Measurements from ENCODE around the gene CSF2.
"Not testable (repeated sequence)": the region's sequence is repeated elsewhere in the genome, so short reads cannot be mapped to it uniquely, and the experiment has no call there.

Gene CSF2

DNA sequence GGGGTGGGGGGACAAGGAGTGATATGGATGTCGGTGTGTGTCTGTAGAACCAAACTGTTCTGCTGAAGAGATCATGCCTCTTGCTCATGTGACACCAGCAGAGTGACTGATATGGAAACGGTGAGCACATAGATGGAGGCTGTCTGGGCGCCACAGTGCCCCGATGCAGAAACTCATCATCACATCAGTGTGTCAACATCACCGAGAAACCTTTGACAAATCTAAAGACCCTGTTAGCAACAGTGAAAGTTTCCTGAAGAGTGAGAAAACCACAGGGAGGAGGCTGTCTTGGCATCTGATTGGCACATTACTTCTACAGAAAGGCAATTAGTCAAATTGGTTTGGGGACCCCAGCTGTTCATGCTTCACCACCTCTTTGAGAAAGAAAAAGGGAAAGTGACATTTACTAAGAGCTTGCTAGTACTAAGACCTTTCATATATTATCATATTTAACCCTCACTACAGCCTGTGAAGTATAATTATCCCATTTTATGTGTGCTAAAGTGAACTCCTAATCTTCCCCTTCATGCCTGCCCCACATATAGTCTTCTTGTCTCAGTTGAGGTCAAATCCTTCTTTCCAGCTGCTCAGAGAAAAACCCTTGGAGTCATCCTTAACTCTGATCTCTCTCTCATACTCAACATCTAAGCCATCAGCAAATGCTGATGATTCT is 25.6 kb downstream of the CSF2 start:
- H3K4me1 ChIP-seq (ENCODE audit: insufficient read depth, low read length): no peaks in the 10 kb centered on the region
- H3K36me3 ChIP-seq (ENCODE audit: insufficient read depth, low read length): no peaks in the 10 kb centered on the region
- no peak overlapping the region for H3K9ac ChIP-seq (ENCODE audit: low read depth, low read length)
- no peaks in the 10 kb centered on the region for H3K9me3 ChIP-seq (ENCODE audit: control insufficient read depth, insufficient read depth, low read length)

DNA sequence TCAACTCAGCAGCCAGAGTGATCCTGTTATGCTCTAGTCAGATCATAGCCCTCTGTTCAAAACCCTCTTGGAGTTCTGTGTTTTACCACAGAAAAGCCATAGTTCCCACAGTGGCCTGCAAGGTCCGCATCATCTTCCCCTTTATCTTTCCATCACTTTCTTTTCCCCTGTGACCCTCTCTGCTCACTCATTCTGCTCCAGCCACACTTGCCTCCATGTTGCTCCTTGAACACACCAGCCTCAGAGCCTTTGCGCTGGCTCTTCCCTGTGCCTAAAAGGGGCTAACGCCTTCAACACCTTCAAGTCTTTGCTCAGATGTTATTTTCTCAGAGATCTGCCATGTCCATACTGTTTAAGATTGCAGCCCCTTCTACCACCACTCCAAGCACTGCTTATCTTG is 26.3 kb downstream of the CSF2 start:
- H3K36me3 ChIP-seq (ENCODE audit: insufficient read depth, low read length): no peaks in the 10 kb centered on the region
- H3K9me3 ChIP-seq (ENCODE audit: control insufficient read depth, insufficient read depth, low read length): no peaks in the 10 kb centered on the region
- H3K9ac ChIP-seq (ENCODE audit: low read depth, low read length): no peak overlapping the region
- no peaks in the 10 kb centered on the region for H3K4me1 ChIP-seq (ENCODE audit: insufficient read depth, low read length)

DNA sequence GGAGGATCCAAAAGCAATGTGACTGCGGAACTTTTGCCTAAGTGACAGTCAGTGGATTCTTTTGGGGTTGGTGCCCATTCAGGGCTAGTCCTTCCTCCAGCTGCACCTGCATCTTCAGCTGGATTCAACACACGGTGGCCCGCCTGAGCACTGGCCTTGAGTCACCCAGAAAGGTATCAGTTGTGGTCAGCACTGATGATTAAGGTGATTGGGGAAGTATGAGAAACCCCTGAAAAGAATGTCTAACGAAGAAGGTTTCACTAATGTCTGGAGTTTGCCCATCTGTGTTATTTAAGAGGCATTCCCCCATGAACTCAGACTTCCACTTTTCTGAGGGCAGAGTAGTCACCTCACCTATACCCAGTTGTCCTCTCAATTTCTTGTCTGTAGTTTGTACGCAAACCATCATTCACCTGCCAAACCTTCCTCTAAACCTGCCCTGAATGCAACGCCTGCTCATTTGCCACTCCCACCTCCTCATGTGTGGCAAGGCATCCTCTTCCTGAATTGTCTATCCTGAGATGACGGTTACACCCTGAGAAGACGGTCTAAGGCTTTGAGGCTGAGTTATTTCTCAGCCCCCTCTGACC is 27.2 kb downstream of the CSF2 start:
- no peak overlapping the region for H3K9ac ChIP-seq (ENCODE audit: low read depth, low read length)
- no peaks in the 10 kb centered on the region for H3K36me3 ChIP-seq (ENCODE audit: insufficient read depth, low read length)
- H3K4me1 ChIP-seq (ENCODE audit: insufficient read depth, low read length): no peaks in the 10 kb centered on the region
- H3K9me3 ChIP-seq (ENCODE audit: control insufficient read depth, insufficient read depth, low read length): no peaks in the 10 kb centered on the region

DNA sequence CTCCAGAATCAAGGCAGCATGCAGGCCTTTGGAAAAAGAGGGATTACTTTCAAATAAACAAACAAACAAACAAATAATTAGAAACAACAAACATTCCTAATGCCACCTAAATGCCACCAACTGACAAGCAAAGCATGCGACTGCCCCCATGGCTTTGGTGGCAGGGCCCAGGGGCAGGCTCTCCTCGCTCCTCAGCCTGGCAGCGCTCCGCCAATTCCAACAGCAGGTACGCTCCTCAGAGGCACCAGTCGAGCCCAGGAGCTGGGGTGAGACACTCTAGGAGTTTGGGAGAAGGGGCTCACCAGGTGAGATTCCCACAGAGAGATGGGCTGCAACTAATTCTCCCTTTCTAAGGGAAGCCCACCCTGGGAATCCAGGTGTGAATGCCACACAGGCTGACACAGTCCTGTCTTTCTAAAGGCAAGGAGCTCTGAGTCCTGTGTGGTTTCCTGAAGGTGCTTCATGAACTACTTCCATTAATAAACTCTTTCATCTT is 27.8 kb downstream of the CSF2 start:
- no peak overlapping the region for H3K9ac ChIP-seq (ENCODE audit: low read depth, low read length)
- no peaks in the 10 kb centered on the region for H3K36me3 ChIP-seq (ENCODE audit: insufficient read depth, low read length)
- no peaks in the 10 kb centered on the region for H3K9me3 ChIP-seq (ENCODE audit: control insufficient read depth, insufficient read depth, low read length)
- H3K4me1 ChIP-seq (ENCODE audit: insufficient read depth, low read length): no peaks in the 10 kb centered on the region

DNA sequence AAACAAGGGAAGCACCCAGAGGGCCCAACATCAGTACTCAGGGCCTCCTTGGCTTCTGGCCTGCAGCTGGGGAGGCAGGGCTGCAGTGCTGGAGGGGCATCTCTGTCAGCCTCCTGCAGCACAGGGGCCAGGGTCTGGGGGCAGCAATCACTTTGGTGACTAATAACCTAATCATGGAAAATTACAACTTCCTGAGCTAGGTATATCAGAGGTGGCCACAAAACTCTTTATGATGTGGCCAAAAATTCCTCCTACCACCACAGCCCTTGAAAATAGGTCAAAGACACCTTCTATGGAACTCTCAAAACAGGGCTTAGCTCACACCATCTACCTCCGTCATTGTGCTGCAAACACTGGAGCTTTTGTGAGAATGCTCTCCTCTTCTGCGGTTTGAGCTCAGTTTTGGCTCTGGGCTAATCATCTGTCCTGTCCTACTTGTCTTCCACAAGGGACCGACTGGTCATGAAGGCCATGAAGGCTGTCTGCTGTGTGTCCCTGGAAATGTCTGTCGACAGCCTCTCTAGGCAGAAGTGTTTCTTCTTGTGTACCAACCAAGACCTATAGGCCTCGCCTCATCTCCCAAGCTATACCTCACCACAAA is 28.6 kb downstream of the CSF2 start:
- Histone ChIP-seq H3K9ac (ENCODE audit: low read depth, low read length) (no peak overlapping the region), H3K36me3 (ENCODE audit: insufficient read depth, low read length) (no peaks in the 10 kb centered on the region), H3K4me1 (ENCODE audit: insufficient read depth, low read length) (no peaks in the 10 kb centered on the region), H3K9me3 (ENCODE audit: control insufficient read depth, insufficient read depth, low read length) (no peaks in the 10 kb centered on the region)

DNA sequence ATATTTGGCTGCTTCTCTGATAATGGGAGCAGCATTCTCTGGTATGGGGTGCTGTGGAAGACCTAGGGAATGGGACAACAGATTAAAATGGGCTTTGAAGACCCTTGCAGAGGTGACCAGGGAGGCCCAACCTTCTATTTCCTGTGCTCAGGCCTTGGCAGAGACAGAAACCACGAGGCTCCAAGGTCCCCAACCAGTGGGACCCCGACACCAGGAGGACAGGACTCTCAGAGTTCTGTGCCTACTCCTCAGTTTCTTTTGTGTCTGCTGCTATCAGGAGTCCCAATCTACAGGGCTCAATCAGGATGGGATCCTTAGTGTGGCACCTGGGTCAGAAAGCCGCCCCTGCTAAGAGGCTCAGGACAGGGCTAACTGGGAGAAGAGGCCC is 29.3 kb downstream of the CSF2 start:
- Histone ChIP-seq H3K9me3 (ENCODE audit: control insufficient read depth, insufficient read depth, low read length) (no peaks in the 10 kb centered on the region), H3K4me1 (ENCODE audit: insufficient read depth, low read length) (no peaks in the 10 kb centered on the region), H3K9ac (ENCODE audit: low read depth, low read length) (no peak overlapping the region), H3K36me3 (ENCODE audit: insufficient read depth, low read length) (no peaks in the 10 kb centered on the region)

DNA sequence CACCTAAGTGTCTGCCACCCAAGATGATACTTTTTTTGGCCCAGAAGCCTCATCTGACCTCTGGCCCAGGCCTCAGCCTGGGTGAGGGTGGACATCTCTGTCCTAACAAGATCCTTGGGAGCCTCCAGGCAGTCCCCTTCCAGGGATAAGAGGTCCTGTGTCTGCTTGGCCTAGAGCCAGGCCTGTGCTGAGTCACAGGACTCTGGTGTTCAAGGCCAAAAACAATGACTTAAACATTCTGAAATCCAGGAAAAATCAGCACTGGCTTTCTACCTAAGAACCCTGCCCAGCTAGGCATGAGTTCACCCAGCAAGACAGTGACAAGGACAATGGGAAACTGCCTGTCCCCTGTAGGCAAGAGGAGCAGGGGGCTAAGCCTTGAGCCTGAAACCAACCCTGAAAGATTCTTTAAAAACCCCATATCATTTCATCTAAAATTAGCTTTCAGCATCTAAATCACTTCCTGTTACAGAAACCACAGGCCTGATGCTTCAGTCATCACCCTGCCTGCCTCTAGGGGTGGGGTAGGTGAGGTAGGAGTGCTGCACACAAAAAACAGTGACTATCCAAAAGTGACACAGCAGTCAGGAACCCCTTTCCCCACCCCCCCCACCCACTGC is 29.9 kb downstream of the CSF2 start:
- Histone ChIP-seq H3K36me3 (ENCODE audit: insufficient read depth, low read length) (no peaks in the 10 kb centered on the region), H3K9me3 (ENCODE audit: control insufficient read depth, insufficient read depth, low read length) (no peaks in the 10 kb centered on the region), H3K4me1 (ENCODE audit: insufficient read depth, low read length) (no peaks in the 10 kb centered on the region), H3K9ac (ENCODE audit: low read depth, low read length) (no peak overlapping the region)

DNA sequence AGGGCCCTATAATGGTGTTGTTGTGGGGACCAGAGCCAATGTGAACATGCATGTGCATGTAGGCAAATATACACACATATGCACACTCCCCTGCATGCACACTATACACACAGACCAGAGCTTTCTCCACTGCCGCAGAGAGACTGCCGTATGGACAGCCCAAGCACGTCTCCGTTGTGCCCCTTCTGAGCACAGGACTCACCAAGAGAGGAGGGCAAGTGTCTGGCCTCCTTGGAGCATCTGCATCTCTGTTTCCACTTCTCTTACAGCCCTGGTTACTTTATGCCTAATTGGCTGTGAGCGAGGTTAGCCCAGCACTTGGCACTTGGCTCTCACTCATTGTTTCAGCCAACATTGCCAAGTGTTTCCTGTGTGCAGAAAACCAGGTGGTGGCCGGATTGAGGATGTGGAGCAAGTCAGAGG is 30.4 kb downstream of the CSF2 start:
- no peaks in the 10 kb centered on the region for H3K4me1 ChIP-seq (ENCODE audit: insufficient read depth, low read length)
- H3K9me3 ChIP-seq (ENCODE audit: control insufficient read depth, insufficient read depth, low read length): no peaks in the 10 kb centered on the region
- H3K9ac ChIP-seq (ENCODE audit: low read depth, low read length): no peak overlapping the region
- no peaks in the 10 kb centered on the region for H3K36me3 ChIP-seq (ENCODE audit: insufficient read depth, low read length)

DNA sequence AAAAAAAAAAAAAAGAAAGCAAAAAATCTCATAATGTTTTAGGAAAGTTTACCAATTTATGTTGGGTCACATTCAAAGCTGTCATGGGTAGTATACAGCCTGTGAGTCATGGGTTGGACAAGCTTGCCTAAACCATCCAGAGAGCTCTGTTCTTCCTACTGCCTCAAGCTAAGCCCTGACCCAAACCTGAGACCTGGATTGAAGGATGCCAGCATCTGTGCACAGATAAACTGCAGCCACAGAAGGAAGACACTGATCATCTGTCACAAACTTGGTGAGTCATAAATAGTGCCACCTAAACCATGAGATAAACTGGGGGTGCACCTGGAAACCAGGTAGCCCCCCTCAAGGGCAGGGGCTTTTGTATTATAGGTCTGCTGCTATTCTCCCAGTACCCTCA is 31.0 kb downstream of the CSF2 start:
- Histone ChIP-seq H3K4me1 (ENCODE audit: insufficient read depth, low read length) (no peaks in the 10 kb centered on the region), H3K9me3 (ENCODE audit: control insufficient read depth, insufficient read depth, low read length) (no peaks in the 10 kb centered on the region), H3K36me3 (ENCODE audit: insufficient read depth, low read length) (no peaks in the 10 kb centered on the region), H3K9ac (ENCODE audit: low read depth, low read length) (no peak overlapping the region)

DNA sequence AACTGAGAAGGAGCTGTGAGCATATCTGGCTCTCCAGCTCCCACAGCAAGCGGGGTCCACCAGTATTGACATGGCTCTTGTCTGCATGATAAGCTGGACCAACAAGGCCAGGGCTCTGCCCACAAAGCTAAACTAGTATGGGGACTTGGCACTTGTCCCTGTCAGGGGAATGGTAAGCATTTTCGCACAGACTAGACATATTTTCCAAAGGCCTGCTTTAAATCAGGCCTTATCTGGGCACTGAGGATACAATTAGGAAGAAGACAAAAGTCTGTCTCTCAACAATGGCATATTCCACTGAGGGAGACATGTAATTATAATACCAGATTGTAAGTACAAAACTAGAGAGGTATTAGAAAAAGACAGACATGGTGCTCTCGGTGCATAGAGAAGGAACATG is 32.1 kb downstream of the CSF2 start:
- Histone ChIP-seq H3K9me3 (ENCODE audit: control insufficient read depth, insufficient read depth, low read length) (no peaks in the 10 kb centered on the region), H3K4me1 (ENCODE audit: insufficient read depth, low read length) (no peaks in the 10 kb centered on the region), H3K9ac (ENCODE audit: low read depth, low read length) (no peak overlapping the region), H3K36me3 (ENCODE audit: insufficient read depth, low read length) (no peaks in the 10 kb centered on the region)

DNA sequence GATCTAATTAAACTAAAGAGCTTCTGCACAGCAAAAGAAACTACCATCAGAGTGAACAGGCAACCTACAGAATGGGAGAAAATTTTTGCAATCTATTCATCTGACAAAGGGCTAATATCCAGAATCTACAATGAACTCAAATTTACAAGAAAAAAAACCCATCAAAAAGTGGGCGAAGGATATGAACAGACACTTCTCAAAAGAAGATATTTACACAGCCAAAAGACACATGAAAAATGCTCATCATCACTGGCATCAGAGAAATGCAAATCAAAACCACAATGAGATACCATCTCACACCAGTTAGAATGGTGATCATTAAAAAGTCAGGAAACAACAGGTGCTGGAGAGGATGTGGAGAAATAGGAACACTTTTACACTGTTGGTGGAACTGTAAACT is 34.9 kb downstream of the CSF2 start:
- not testable (repeated sequence) for H3K36me3 ChIP-seq (ENCODE audit: insufficient read depth, low read length); H3K9ac ChIP-seq (ENCODE audit: low read depth, low read length); H3K9me3 ChIP-seq (ENCODE audit: control insufficient read depth, insufficient read depth, low read length); H3K4me1 ChIP-seq (ENCODE audit: insufficient read depth, low read length)

DNA sequence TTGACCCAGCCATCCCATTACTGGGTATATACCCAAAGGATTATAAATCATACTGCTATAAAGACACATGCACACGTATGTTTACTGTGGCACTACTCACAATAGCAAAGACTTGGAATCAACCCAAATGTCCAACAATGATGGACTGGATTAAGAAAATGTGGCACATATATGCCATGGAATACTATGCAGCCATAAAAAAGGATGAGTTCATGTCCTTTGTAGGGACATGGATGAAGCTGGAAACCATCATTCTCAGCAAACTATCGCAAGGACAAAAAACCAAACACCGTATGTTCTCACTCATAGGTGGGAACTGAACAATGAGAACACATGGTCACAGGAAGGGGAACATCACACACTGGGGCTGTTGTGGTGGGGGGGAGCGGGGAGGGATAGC is 35.4 kb downstream of the CSF2 start:
- not testable (repeated sequence) for H3K4me1 ChIP-seq (ENCODE audit: insufficient read depth, low read length); H3K36me3 ChIP-seq (ENCODE audit: insufficient read depth, low read length)

DNA sequence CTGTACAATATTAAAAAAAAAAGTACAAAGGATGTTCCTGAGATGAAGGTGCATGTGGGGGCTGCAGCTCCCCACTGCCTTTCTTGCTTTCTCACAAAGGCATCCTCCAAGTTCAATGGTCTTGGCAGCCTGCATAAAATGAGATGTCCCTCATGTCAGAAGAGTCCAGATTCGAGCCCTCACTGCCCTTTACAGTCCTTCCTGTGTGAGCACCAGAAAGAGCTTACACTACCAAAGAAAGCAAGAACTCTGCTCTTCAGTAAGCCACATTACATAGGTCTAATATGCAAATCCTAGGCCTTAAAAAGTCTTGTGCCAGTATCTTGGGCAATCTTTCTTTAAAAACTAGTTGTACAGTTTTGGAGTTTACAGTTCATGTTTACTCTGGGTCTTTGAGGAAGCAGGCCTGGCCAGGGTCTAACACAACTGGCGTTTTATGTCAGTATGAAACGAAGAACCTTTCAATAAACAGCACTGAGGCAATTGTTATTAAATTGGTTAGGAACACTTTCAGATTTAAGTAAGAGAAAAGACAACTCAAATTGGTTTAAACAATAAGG is 36.0 kb downstream of the CSF2 start:
- no peaks in the 10 kb centered on the region for H3K4me1 ChIP-seq (ENCODE audit: insufficient read depth, low read length)
- no peaks in the 10 kb centered on the region for H3K36me3 ChIP-seq (ENCODE audit: insufficient read depth, low read length)
- H3K9ac ChIP-seq (ENCODE audit: low read depth, low read length): no peak overlapping the region
- H3K9me3 ChIP-seq (ENCODE audit: control insufficient read depth, insufficient read depth, low read length): no peaks in the 10 kb centered on the region

More for the DNA sequence above, 35.4 kb downstream of the CSF2 start:
- H3K9ac ChIP-seq (ENCODE audit: low read depth, low read length); H3K9me3 ChIP-seq (ENCODE audit: control insufficient read depth, insufficient read depth, low read length): not testable (repeated sequence)

DNA sequence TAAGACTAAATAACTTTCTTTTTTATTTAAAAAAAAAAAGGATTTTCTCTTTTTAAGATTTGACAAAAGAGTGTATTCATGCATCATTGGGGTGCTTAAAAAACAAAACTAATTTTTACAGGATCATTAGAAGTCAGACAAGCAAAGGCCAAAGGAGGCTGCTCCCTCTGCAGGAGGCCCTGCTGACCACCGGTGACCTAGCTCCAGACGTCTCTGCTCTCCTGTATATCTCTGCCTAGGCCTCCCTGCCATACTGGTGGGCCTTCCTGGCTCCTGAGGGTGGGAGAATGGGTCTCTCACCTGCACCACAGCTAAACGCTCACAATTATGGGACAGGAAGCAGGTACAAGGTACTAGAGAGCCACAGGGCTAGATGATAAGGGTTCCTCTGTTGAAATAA is 36.6 kb downstream of the CSF2 start:
- Histone ChIP-seq H3K4me1 (ENCODE audit: insufficient read depth, low read length) (no peaks in the 10 kb centered on the region), H3K36me3 (ENCODE audit: insufficient read depth, low read length) (no peaks in the 10 kb centered on the region), H3K9ac (ENCODE audit: low read depth, low read length) (no peak overlapping the region), H3K9me3 (ENCODE audit: control insufficient read depth, insufficient read depth, low read length) (no peaks in the 10 kb centered on the region)

DNA sequence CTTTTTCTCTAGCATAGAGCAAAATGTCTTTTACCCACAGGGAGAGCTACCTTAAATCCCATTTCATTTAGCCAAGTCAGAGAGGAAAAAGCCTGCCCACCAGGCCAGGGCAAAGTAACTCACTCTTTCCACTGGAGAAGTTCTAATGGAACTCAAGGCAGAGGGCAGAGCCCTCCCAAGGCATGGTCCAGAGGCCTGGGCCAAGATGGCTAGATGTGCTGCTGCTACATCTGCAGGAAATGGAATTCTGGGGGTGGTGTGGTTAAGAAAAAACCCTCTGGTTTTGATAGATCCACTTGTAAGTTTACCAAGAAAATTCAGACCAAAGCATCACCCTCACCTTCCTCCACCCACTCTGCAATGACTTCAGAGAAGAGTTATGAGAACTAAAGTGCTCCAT is 37.3 kb downstream of the CSF2 start:
- no peaks in the 10 kb centered on the region for H3K36me3 ChIP-seq (ENCODE audit: insufficient read depth, low read length)
- H3K9ac ChIP-seq (ENCODE audit: low read depth, low read length): no peak overlapping the region
- H3K4me1 ChIP-seq (ENCODE audit: insufficient read depth, low read length): no peaks in the 10 kb centered on the region
- H3K9me3 ChIP-seq (ENCODE audit: control insufficient read depth, insufficient read depth, low read length): no peaks in the 10 kb centered on the region

Measured in ES-I3 (cell line).